Hepatocyte (in vitro differentiated cells): ENCODE measurements around the gene SLC12A8. TPM values are rescaled to one million over a fixed set of nuclear protein-coding genes. Genes with fewer than 3 reads are reported as not detected.

Experiments used
- DNase-seq: peaks from one replicate; pipeline ENCODE4 v3.0.0-alpha.2; 2016; ENCODE audit warnings: low spot score
- H2AFZ ChIP-seq: fragments of 200-600 bp; sonication (generic); 2 replicates; pipeline ENCODE4 v1.6.0; 2016; ENCODE audit warnings: antibody characterized with exemption, mild to moderate bottlenecking
- H3K27ac ChIP-seq: fragments of 200-600 bp; sonication (generic); 2 replicates; pipeline ENCODE4 v1.5.1; 2016; ENCODE audit warnings: mild to moderate bottlenecking
- H3K27me3 ChIP-seq: fragments of 200-600 bp; sonication (generic); 2 replicates; pipeline ENCODE4 v1.6.1; 2016
- H3K36me3 ChIP-seq: fragments of 200-600 bp; sonication (generic); replicated peaks from 2 replicates; pipeline ENCODE4 v1.5.1; 2016; ENCODE audit warnings: low read depth; ENCODE audit not compliant: insufficient read depth
- H3K4me1 ChIP-seq: fragments of 200-600 bp; sonication (generic); 2 replicates; pipeline ENCODE4 v1.5.1; 2016; ENCODE audit warnings: mild to moderate bottlenecking, moderate library complexity; ENCODE audit not compliant: insufficient read depth
- H3K4me2 ChIP-seq: fragments of 200-600 bp; sonication (generic); 2 replicates; pipeline ENCODE4 v1.6.0; 2016
- H3K4me3 ChIP-seq: fragments of 200-600 bp; sonication (generic); 2 replicates; pipeline ENCODE4 v1.5.1; 2016; ENCODE audit warnings: mild to moderate bottlenecking
- H3K79me2 ChIP-seq: fragments of 200-600 bp; sonication (generic); 2 replicates; pipeline ENCODE4 v1.6.0; 2017; ENCODE audit warnings: mild to moderate bottlenecking
- H3K9me2 ChIP-seq: fragments of 200-600 bp; sonication (generic); replicated peaks from 2 replicates; pipeline ENCODE4 v1.6.0; 2017; ENCODE audit warnings: mild to moderate bottlenecking; ENCODE audit not compliant: insufficient read depth
- H3K9me3 ChIP-seq: fragments of 200-600 bp; sonication (generic); 2 replicates; pipeline ENCODE4 v1.5.1; 2016; ENCODE audit warnings: low read depth, mild to moderate bottlenecking
- H4K20me1 ChIP-seq: fragments of 200-600 bp; sonication (generic); 2 replicates; pipeline ENCODE4 v1.6.0; 2016; ENCODE audit warnings: mild to moderate bottlenecking; ENCODE audit not compliant: insufficient read depth, poor library complexity, severe bottlenecking
- CTCF ChIP-seq: fragments of 200-600 bp; sonication (generic); IDR thresholded peaks from 2 replicates; pipeline ENCODE4 v1.5.1; 2016; ENCODE audit warnings: antibody characterized with exemption, mild to moderate bottlenecking; ENCODE audit not compliant: poor library complexity
- EZH2 ChIP-seq: fragments of 200-600 bp; sonication (generic); IDR thresholded peaks from 2 replicates; pipeline ENCODE4 v1.6.1; 2016; ENCODE audit warnings: antibody characterized with exemption, mild to moderate bottlenecking, borderline replicate concordance
- EZH2phosphoT487 ChIP-seq: fragments of 200-600 bp; sonication (generic); IDR thresholded peaks from one replicate; pipeline ENCODE4 v1.6.1; 2018; ENCODE audit warnings: antibody characterized with exemption, mild to moderate bottlenecking, low read depth, moderate library complexity; ENCODE audit not compliant: unreplicated experiment, severe bottlenecking
- WGBS: methylation state at CpG from one replicate; pipeline ENCODE4 v1.1.6; 2016; ENCODE audit warnings: low lambda C conversion rate; ENCODE audit errors: missing lambda C conversion rate; 5-methylcytosine and 5-hydroxymethylcytosine counted together
- polyA plus RNA-seq: library from polyadenylated mRNA; unstranded; fragments of >200 nt; fragmentation: Nextera tagmentation; extraction: Ambion mirVana; gene quantifications from 2 replicates; pipeline ENCODE4 v1.2.1, GENCODE V29; 2016
- total RNA-seq: library from RNA; depleted of rRNA; stranded (reverse); fragments of >200 nt; gene quantifications from 2 replicates; pipeline ENCODE4 v1.2.3, GENCODE V29; 2014

SLC12A8 gene
- total and polyA plus RNA-seq, 2 experiments from 2014 or later, result 18.9 to 20.0 TPM

DNA sequence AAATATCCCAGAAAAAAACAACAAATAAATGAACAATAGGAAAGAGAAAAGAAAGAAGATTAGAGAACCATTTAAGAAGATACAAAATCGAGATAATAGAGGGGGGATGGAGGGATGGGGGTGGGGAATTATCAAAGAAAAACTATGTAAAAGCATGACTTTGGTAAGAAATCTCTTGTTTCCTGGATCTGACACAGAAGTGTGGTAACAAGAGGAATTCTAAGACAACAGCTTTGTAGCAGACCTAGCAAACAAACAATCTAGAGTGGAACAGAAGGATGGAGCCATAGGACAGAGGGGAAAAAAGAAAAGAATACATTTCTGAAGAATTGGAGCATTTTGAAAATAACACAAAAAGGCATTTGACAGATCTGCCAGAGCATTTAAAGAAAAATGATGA, 107.4 kb downstream of the SLC12A8 start:
- no peaks in the 10 kb centered on the region for H3K36me3 ChIP-seq

DNA sequence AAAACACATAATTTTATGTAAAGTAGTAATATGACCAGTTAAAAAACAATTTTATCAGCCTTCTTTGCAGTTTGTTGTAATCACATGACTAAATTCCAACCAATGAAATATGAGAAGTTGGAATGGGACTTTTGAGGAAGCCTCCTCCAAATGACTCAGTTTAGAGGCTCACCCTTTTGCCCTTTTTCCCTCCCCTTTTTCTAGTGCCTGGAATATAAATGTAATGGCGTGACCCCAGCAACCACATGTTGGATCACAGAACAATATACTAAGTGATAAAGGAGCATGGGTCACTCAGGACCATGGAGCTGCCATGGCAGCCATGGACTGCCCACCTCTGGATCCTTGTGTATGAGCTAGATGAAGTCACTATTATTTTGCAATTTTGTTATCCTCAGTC, 107.9 kb downstream of the SLC12A8 start:
- Histone ChIP-seq H3K9me3 (no peaks in the 10 kb centered on the region), H4K20me1 (no peaks in the 10 kb centered on the region), H2AFZ (no peak overlapping the region), H3K4me2 (no peak overlapping the region), H3K4me1 (no peaks in the 10 kb centered on the region), H3K27me3 (no peaks in the 10 kb centered on the region), H3K27ac (no peak overlapping the region), H3K4me3 (no peak overlapping the region), H3K36me3 (no peaks in the 10 kb centered on the region), H3K9me2 (no peaks in the 10 kb centered on the region), H3K79me2 (no peaks in the 10 kb centered on the region)
- DNase-seq, result no peak
- TF ChIP-seq EZH2 (no peak), EZH2phosphoT487 (no peak), CTCF (no peak)
- 100% methylated on average over 1 of the region's 1 CpG for WGBS

More for the DNA sequence above, 107.4 kb downstream of the SLC12A8 start:
- H3K4me2 ChIP-seq, result no peak overlapping the region
- H3K9me3 ChIP-seq, result no peaks in the 10 kb centered on the region
- no peaks in the 10 kb centered on the region for H4K20me1 ChIP-seq
- H3K27me3 ChIP-seq, result no peaks in the 10 kb centered on the region
- TF ChIP-seq CTCF, result no peak
- no peak for TF ChIP-seq EZH2phosphoT487
- TF ChIP-seq EZH2, result no peak
- H3K9me2 ChIP-seq, result no peaks in the 10 kb centered on the region
- no peak overlapping the region for H2AFZ ChIP-seq
- WGBS, result 67% methylated on average over 1 of the region's 1 CpG
- no peaks in the 10 kb centered on the region for H3K79me2 ChIP-seq
- no peaks in the 10 kb centered on the region for H3K4me1 ChIP-seq
- H3K27ac ChIP-seq, result no peak overlapping the region
- H3K4me3 ChIP-seq, result no peak overlapping the region
- no peak for DNase-seq

DNA sequence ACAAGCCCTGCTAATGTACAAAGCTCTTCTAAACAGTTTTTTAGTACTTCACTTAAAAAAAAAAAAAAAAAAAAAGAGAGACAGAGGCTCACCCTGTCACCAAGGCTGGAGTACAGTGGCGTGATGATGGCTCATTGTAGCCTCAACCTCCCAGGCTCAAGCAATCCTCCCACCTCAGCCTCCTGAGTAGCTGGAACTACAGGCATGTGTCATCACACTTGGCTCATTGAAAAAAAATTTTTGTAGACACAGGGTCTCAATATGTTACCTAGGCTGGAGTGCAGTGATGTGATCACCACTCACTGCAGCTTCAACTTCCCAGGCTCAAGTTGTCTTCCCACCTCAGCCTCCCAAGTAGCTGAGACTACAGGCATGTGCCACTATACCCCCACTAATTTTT, 109.1 kb downstream of the SLC12A8 start:
- no peaks in the 10 kb centered on the region for H3K79me2 ChIP-seq
- no peak overlapping the region for H2AFZ ChIP-seq
- no peak overlapping the region for H3K27ac ChIP-seq
- H3K27me3 ChIP-seq, result no peaks in the 10 kb centered on the region
- no peaks in the 10 kb centered on the region for H3K36me3 ChIP-seq
- H3K9me2 ChIP-seq, result no peaks in the 10 kb centered on the region
- WGBS, result 95% methylated on average over 1 of the region's 1 CpG
- DNase-seq, result no peak
- no peak for TF ChIP-seq EZH2phosphoT487
- no peak for TF ChIP-seq EZH2
- no peak for TF ChIP-seq CTCF
- no peak overlapping the region for H3K4me2 ChIP-seq
- H3K4me3 ChIP-seq, result no peak overlapping the region
- H4K20me1 ChIP-seq, result no peaks in the 10 kb centered on the region
- no peaks in the 10 kb centered on the region for H3K4me1 ChIP-seq
- H3K9me3 ChIP-seq, result no peaks in the 10 kb centered on the region

DNA sequence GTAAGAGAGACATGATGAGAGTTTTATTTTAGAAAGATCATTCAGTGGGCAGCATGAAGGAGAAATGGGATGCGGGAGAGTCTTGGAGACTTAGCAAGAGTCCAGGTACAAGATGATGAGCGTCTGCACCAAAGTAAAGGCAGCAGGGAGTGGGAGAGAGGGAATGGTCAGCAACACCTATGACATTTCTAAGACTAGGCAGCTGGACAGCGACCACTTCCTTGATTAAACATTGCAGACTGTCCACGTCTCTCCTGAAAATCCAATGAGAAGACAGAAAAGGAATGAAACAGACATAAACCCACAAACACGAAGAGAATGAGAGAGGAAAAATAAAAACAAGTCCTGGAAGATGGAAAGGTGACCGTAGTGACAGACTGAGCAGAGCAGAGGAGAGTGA, 110.1 kb downstream of the SLC12A8 start:
- Histone ChIP-seq H3K79me2 (no peaks in the 10 kb centered on the region), H3K4me3 (no peak overlapping the region), H3K9me2 (no peaks in the 10 kb centered on the region), H3K27ac (no peak overlapping the region), H4K20me1 (no peaks in the 10 kb centered on the region), H3K9me3 (no peaks in the 10 kb centered on the region), H3K4me1 (no peaks in the 10 kb centered on the region), H3K36me3 (no peaks in the 10 kb centered on the region), H3K4me2 (no peak overlapping the region), H3K27me3 (no peaks in the 10 kb centered on the region), H2AFZ (no peak overlapping the region)
- TF ChIP-seq CTCF (no peak), EZH2 (no peak), EZH2phosphoT487 (no peak)
- 82% methylated on average over 6 of the region's 6 CpGs for WGBS
- no peak for DNase-seq
